ENCODE measurements around the gene VWF. TPM values are rescaled to one million over a fixed set of nuclear protein-coding genes. Genes with fewer than 3 reads are reported as not detected.

Gene VWF
- total and polyA plus RNA-seq, 2 of the 4 experiments (the other 2 are of a cell fraction), result under 0.01 to 0.09 TPM

- TF ChIP-seq NFE2L2 (IDR thresholded peaks at IDR 0.05; ENCODE audit: low read depth, low read length) (peak; percentile 53; the same call in 1 of the 2 replicates), MXI1 (IDR thresholded peaks at IDR 0.05; ENCODE audit: borderline replicate concordance, low read depth, low read length) (no peak), MAFK (IDR thresholded peaks at IDR 0.05; ENCODE audit: low read depth, low read length) (no peak)
- DNase-seq (peak; percentile 22), ATAC-seq (ENCODE audit: low read depth) (0 out of 2 replicates have a peak, but pooled peaks have one; percentile 1)
- Histone ChIP-seq H3K4me3 (ENCODE audit: insufficient read depth, low read depth, low read length) (no peak overlapping the region), H3K27me3 (ENCODE audit: control insufficient read depth, insufficient read depth, low read length) (no peaks in the 10 kb centered on the region), H3K56ac (ENCODE audit: extremely low read depth, insufficient read depth, low read length) (no peak overlapping the region), H3K4me1 (ENCODE audit: control insufficient read depth, insufficient read depth, low read length) (peaks cover 24% of the 10 kb centered on the region), H3K9me3 (ENCODE audit: control insufficient read depth, insufficient read depth, low read length) (no peaks in the 10 kb centered on the region), H2BK5ac (ENCODE audit: low read depth, low read length, poor library complexity, severe bottlenecking) (no peak overlapping the region), H2AK9ac (replicated peaks; ENCODE audit: low read depth, low read length, poor library complexity) (peak overlapping the region; percentile 77), H3K14ac (replicated peaks; ENCODE audit: low read depth, low read length) (peak overlapping the region; percentile 82), H2AFZ (replicated peaks; ENCODE audit: low read length, poor library complexity) (no peak overlapping the region), H3K23ac (ENCODE audit: low read depth, low read length) (0 out of 2 replicates have a peak overlapping the region, but pooled peaks have one; percentile 20), H3K4me2 (ENCODE audit: low read depth, low read length) (no peak overlapping the region), H3K36me3 (ENCODE audit: control insufficient read depth, insufficient read depth, low read length) (no peaks in the 10 kb centered on the region), H4K20me1 (ENCODE audit: insufficient read depth, low read length) (no peaks in the 10 kb centered on the region; the same call in 1 of the 2 replicates), H4K5ac (ENCODE audit: low read depth, low read length) (peak overlapping the region; percentile 27; the same call in 1 of the 2 replicates), H2BK20ac (ENCODE audit: low read depth, low read length) (peak overlapping the region; percentile 60; the same call in 1 of the 2 replicates), H4K8ac (ENCODE audit: low read depth in 2 of 2, low read length in 2 of 2) (peak overlapping the region in 1 of 2 experiments; percentile 31; a peak in 1 of 4 replicates), H3K18ac (ENCODE audit: low read depth, low read length) (peak overlapping the region; percentile 70), H4K91ac (ENCODE audit: insufficient read depth, low read depth, low read length) (peak overlapping the region; percentile 39; the same call in 1 of the 2 replicates), H3K27ac (ENCODE audit: insufficient read depth, low read length) (peak overlapping the region; percentile 15; the same call in 1 of the 2 replicates), H2BK120ac (ENCODE audit: low read depth, low read length) (peak overlapping the region; percentile 71), H3K79me1 (ENCODE audit: low read depth in 1 of 2, low read length in 2 of 2) (no peaks in the 10 kb centered on the region), H3K9ac (ENCODE audit: low read depth, low read length) (no peak overlapping the region), H3K9me1 (ENCODE audit: insufficient read depth, low read length) (peaks cover 27% of the 10 kb centered on the region), H2BK15ac (ENCODE audit: low read depth, low read length) (peak overlapping the region; percentile 80; the same call in 2 of the 3 replicates), H2AK5ac (ENCODE audit: low read depth, low read length) (peak overlapping the region; percentile 57), H3K4ac (ENCODE audit: low read depth, low read length) (peak overlapping the region; percentile 53)
- BruUV-seq (replicated peaks), result no TSS peak
- CTCF ChIA-PET, result interaction anchor here (0.6 to 1.3 kb wide), 2 partner anchors 12 to 61 kb away, joined by 3 read pairs; no protein-coding TSS in a partner anchor
- POLR2A ChIA-PET (ENCODE audit: unreplicated experiment), result no interaction called here
- dilution Hi-C loops (cut with HindIII; ENCODE audit: low sequenced_read_pairs, unreplicated experiment) (no loop called here), in situ Hi-C loops (cut with MboI; ENCODE audit: low sequenced_read_pairs) (loop anchor here (10.0 kb wide), 1 partner anchor 615 kb away; the partner anchor contains the start of gene NTF3), intact Hi-C loops (cut with micrococcal nuclease) (loop anchor here (10.0 kb wide), 1 partner anchor 965 kb away; no protein-coding TSS in a partner anchor)
Measured at GRCh38 chr12:6049587-6049986, 74.9 kb downstream of the VWF start.

Measured in IMR-90 (cell line).